Measurements from ENCODE around the gene TTLL11.

DNA sequence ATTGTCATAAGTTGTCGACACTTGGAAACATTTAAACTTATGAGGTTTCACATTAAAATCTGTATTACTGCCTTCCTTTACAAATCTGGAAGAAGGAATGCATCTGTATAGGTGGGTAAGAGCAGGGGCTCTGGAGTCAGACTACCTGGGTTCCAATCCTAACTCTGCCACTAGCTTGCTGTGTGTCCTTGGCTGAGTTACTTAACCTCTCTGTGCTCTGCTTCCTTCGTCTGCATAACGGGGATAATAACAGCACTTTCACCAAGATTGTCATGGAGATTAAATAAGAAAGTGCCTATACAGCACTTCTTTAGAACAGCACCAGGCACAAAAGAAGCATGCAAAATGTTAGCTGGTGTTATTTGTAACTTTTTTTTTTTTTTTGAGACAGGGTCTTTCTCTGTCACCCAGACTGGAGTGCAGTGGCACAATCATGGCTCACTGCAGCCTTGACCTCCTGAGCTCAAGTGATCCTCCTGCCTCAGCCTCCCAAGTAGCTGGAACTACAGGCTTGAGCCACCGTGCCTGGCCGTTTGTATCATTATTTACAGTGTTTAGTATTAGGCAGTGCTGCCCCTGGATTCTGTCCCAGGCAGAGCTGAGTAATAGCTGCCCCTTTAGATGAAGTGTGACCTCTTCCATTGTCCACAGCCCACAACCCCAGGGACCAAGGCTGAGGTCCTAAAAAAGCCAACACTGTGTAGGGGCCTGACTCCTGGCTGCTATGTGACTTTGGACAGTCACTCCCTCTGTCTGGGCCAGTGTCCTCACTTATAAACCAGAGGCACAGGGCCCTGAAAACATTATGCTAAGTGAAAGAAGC is 25.4 kb upstream of the TTLL11 start:
- TF ChIP-seq, protein P1, sequence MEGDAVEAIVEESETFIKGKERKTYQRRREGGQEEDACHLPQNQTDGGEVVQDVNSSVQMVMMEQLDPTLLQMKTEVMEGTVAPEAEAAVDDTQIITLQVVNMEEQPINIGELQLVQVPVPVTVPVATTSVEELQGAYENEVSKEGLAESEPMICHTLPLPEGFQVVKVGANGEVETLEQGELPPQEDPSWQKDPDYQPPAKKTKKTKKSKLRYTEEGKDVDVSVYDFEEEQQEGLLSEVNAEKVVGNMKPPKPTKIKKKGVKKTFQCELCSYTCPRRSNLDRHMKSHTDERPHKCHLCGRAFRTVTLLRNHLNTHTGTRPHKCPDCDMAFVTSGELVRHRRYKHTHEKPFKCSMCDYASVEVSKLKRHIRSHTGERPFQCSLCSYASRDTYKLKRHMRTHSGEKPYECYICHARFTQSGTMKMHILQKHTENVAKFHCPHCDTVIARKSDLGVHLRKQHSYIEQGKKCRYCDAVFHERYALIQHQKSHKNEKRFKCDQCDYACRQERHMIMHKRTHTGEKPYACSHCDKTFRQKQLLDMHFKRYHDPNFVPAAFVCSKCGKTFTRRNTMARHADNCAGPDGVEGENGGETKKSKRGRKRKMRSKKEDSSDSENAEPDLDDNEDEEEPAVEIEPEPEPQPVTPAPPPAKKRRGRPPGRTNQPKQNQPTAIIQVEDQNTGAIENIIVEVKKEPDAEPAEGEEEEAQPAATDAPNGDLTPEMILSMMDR (IDR thresholded peaks at IDR 0.05): no peak
- no peak for TF ChIP-seq EZH2 (IDR thresholded peaks at IDR 0.05)

Data from neural progenitor cell (in vitro differentiated cells).